PFSK-1 (cell line): ENCODE results near the gene KRTAP12-3.

Source experiments
- FOXP2 ChIP-seq: optimal IDR thresholded peaks from 2 replicates; pipeline ENCODE3; 2011; ENCODE audit warnings: borderline replicate concordance, control low read depth, inconsistent platforms; ENCODE audit not compliant: insufficient read depth; ENCODE audit errors: extremely low read length, extremely low read depth
- POLR2AphosphoS5 ChIP-seq: IDR thresholded peaks from 2 replicates; pipeline ENCODE4 v1.6.1; 2012; ENCODE audit warnings: low read depth, mild to moderate bottlenecking, control low read depth, low read length, moderate library complexity
- REST ChIP-seq, 2 experiments: IDR thresholded peaks; 2 replicates each; pipeline versions ENCODE4 v1.6.1 to v1.8.0; 2011 to 2012; ENCODE audit warnings: low read depth in 2 of 2, low read length in 2 of 2, control low read depth in 1 of 2, inconsistent platforms in 1 of 2, mild to moderate bottlenecking in 1 of 2, moderate library complexity in 1 of 2; ENCODE audit not compliant: insufficient read depth in 1 of 2
- SIN3A ChIP-seq: IDR thresholded peaks from 2 replicates; pipeline ENCODE4 v1.6.1; 2012; ENCODE audit warnings: mild to moderate bottlenecking, low read length, moderate library complexity, borderline replicate concordance; ENCODE audit not compliant: insufficient read depth
- TAF1 ChIP-seq: IDR thresholded peaks from 2 replicates; pipeline ENCODE4 v1.6.1; 2012; ENCODE audit warnings: low read length, control low read depth, borderline replicate concordance; ENCODE audit not compliant: insufficient read depth

KRTAP12-3 gene

GRCh38 chr21:44681861-44682579 is 24.3 kb downstream of the KRTAP12-3 start, which contains the start of gene KRTAP12-1:
KRTAP12-1 (minus strand) TSS chr21:44682163; CDS start chr21:44682123, 40 bp downstream.
- no peak for TF ChIP-seq SIN3A
- TF ChIP-seq TAF1: no peak
- TF ChIP-seq POLR2AphosphoS5: no peak
- TF ChIP-seq FOXP2: no peak
- no peak for TF ChIP-seq REST (IDR thresholded peaks at IDR 0.05; ENCODE audit: insufficient read depth in 1 of 2, low read depth in 2 of 2, low read length in 2 of 2)

GRCh38 chr21:44682580-44683151 is 24.9 kb downstream of the KRTAP12-3 start:
- TF ChIP-seq FOXP2 (no peak), TAF1 (no peak), POLR2AphosphoS5 (no peak), REST (IDR thresholded peaks at IDR 0.05; ENCODE audit: insufficient read depth in 1 of 2, low read depth in 2 of 2, low read length in 2 of 2) (no peak), SIN3A (no peak)

- TF ChIP-seq SIN3A: no peak
- TF ChIP-seq REST (IDR thresholded peaks at IDR 0.05; ENCODE audit: insufficient read depth in 1 of 2, low read depth in 2 of 2, low read length in 2 of 2): no peak
- no peak for TF ChIP-seq TAF1
- TF ChIP-seq POLR2AphosphoS5: no peak
Observed at GRCh38 chr21:44684077-44684476, 26.3 kb downstream of the KRTAP12-3 start.

- TF ChIP-seq POLR2AphosphoS5 (no peak), SIN3A (no peak), TAF1 (no peak), REST (IDR thresholded peaks at IDR 0.05; ENCODE audit: insufficient read depth in 1 of 2, low read depth in 2 of 2, low read length in 2 of 2) (no peak), FOXP2 (no peak)
Observed at GRCh38 chr21:44684483-44684882, 26.8 kb downstream of the KRTAP12-3 start.
